CD4-positive, alpha-beta T cell (primary cell): ENCODE data around the gene SLC25A20. TPM values are rescaled to one million over a fixed set of nuclear protein-coding genes. Genes with fewer than 3 reads are reported as not detected.

Experiments used
- ATAC-seq: fragments of 200-7000 bp; cut with Tn5 transposase; one replicate; pipeline ENCODE4 v1.10.0; 2022; ENCODE audit warnings: mild to moderate bottlenecking; ENCODE audit not compliant: poor library complexity
- CTCF ChIA-PET: fragments of 350-600 bp; sonication (Branson Sonifier 250); formaldehyde crosslinking; loops from one replicate; lab custom pipeline; 2021; ENCODE audit warnings: antibody characterized with exemption, inconsistent platforms; lab: Charles Lee
- POLR2A ChIA-PET: fragments of 350-600 bp; sonication (Branson Sonifier 250); formaldehyde crosslinking; loops from one replicate; lab custom pipeline; 2021; ENCODE audit warnings: antibody characterized with exemption, inconsistent platforms; lab: Charles Lee
- DNase-seq, 14 experiments: peaks; one replicate each; pipeline ENCODE4 v3.0.0-alpha.2; 2013 to 2020; ENCODE audit warnings: mixed read lengths in 2 of 14
- H3K27ac ChIP-seq, 2 donors: one replicate each; pipeline versions ENCODE4 v1.5.1 to v1.7.0; 2013; ENCODE audit warnings: low read length in 2 of 2, low read depth in 1 of 2, mild to moderate bottlenecking in 1 of 2
- H3K27me3 ChIP-seq, 2 experiments: 1 replicate in 1 of 2; 2 replicates in 1 of 2; pipeline versions ENCODE4 v1.6.1 to v1.7.0; 2013; ENCODE audit warnings: low read length in 2 of 2, control low read depth in 1 of 2, mild to moderate bottlenecking in 1 of 2, moderate library complexity in 1 of 2; ENCODE audit not compliant: insufficient read depth in 2 of 2, control insufficient read depth in 1 of 2
- H3K36me3 ChIP-seq: one replicate; pipeline ENCODE4 v1.6.1; 2013; ENCODE audit warnings: low read length, control low read depth; ENCODE audit not compliant: insufficient read depth
- H3K4me1 ChIP-seq: one replicate; pipeline ENCODE4 v1.6.1; 2013; ENCODE audit warnings: low read length, control low read depth; ENCODE audit not compliant: insufficient read depth
- H3K4me3 ChIP-seq: one replicate; pipeline ENCODE4 v1.5.1; 2013; ENCODE audit warnings: mild to moderate bottlenecking, low read length, moderate library complexity
- H3K9me3 ChIP-seq, 2 experiments: 1 replicate in 1 of 2; 2 replicates in 1 of 2; pipeline versions ENCODE4 v1.6.1 to v1.7.0; 2013; ENCODE audit warnings: low read length in 2 of 2, mild to moderate bottlenecking in 2 of 2, control low read depth in 1 of 2, moderate library complexity in 1 of 2; ENCODE audit not compliant: control insufficient read depth in 1 of 2, insufficient read depth in 1 of 2
- H3K27ac Mint-ChIP-seq: one replicate; pipeline ENCODE4 v1.8.0; 2020; ENCODE audit warnings: mixed read lengths
- H3K27me3 Mint-ChIP-seq: one replicate; pipeline ENCODE4 v1.8.0; 2021; ENCODE audit warnings: mixed read lengths
- H3K36me3 Mint-ChIP-seq: one replicate; pipeline ENCODE4 v1.8.0; 2021; ENCODE audit warnings: low read depth, mixed read lengths
- H3K4me1 Mint-ChIP-seq: one replicate; pipeline ENCODE4 v1.8.0; 2021; ENCODE audit warnings: low read depth, mixed read lengths
- H3K4me3 Mint-ChIP-seq: one replicate; pipeline ENCODE4 v1.8.0; 2020; ENCODE audit warnings: mild to moderate bottlenecking, mixed read lengths
- H3K9me3 Mint-ChIP-seq: one replicate; pipeline ENCODE4 v1.8.0; 2020; ENCODE audit warnings: mixed read lengths
- intact Hi-C, 2 experiments: fragments of 100-400 bp; cut with DNase I in 1 of 2; cut with micrococcal nuclease in 1 of 2; formaldehyde crosslinking; loops; one replicate each; pipeline versions ENCODE4 v1.15.1 to v1.9.0; 2023 to 2025; cut with DNase I, micrococcal nuclease
- total RNA-seq, 174 experiments: library from RNA in 2 of 174; stranded (reverse) in 2 of 174; gene quantifications; one replicate each; pipeline ENCODE4 v1.2.3 and lab custom pipeline; 2021 to 2026
- TF ChIP-seq, protein P1 (sequence below): fragments of 200-600 bp; IDR thresholded peaks from one replicate; pipeline ENCODE4 v1.8.0; 2022; ENCODE audit warnings: antibody characterized with exemption, mild to moderate bottlenecking

The SLC25A20 gene
- total RNA-seq, 2 experiments from 2014 or later = 0.41 to 0.78 TPM

DNA sequence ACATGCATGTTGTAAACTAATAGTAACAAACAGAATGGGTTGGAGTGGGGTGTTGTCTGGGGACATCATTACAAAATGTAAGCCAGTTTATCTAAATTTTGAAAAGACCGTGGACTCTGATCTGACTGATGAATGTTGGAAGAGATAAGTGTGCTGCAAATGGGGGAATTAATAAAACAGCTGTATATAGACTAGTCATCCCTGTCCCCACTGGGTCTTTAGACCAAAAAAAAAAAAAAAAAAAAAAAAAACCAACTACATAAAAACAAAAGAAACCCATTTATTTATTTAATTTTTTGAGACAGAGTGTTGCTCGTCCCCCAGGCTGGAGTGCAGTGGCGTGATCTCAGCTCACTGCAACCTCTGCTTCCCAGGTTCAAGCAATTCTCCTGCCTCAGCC is 40.0 kb upstream of the SLC25A20 start:
- Histone ChIP-seq H3K36me3 (peaks cover 32% of the 10 kb centered on the region), H3K4me3 (no peak overlapping the region), H3K27ac (no peak overlapping the region), H3K9me3 (no peaks in the 10 kb centered on the region), H3K4me1 (no peaks in the 10 kb centered on the region), H3K27me3 (no peaks in the 10 kb centered on the region)
- ChIA-PET CTCF (interaction anchor here (1.1 kb wide), 1 partner anchor 9 kb away, joined by 5 read pairs; no protein-coding TSS in a partner anchor), POLR2A (interaction anchor here (0.6 kb wide), 1 partner anchor 541 kb away, joined by 3 read pairs; no protein-coding TSS in a partner anchor)
- no peak for DNase-seq
- H3K9me3 Mint-ChIP-seq = no peaks in the 10 kb centered on the region
- intact Hi-C loops = no loop called here
- ATAC-seq = no peak
- H3K4me3 Mint-ChIP-seq = no peak overlapping the region
- H3K27me3 Mint-ChIP-seq = no peaks in the 10 kb centered on the region
- peaks cover 42% of the 10 kb centered on the region for H3K4me1 Mint-ChIP-seq
- peaks cover 53% of the 10 kb centered on the region for H3K36me3 Mint-ChIP-seq
- TF ChIP-seq, protein P1, sequence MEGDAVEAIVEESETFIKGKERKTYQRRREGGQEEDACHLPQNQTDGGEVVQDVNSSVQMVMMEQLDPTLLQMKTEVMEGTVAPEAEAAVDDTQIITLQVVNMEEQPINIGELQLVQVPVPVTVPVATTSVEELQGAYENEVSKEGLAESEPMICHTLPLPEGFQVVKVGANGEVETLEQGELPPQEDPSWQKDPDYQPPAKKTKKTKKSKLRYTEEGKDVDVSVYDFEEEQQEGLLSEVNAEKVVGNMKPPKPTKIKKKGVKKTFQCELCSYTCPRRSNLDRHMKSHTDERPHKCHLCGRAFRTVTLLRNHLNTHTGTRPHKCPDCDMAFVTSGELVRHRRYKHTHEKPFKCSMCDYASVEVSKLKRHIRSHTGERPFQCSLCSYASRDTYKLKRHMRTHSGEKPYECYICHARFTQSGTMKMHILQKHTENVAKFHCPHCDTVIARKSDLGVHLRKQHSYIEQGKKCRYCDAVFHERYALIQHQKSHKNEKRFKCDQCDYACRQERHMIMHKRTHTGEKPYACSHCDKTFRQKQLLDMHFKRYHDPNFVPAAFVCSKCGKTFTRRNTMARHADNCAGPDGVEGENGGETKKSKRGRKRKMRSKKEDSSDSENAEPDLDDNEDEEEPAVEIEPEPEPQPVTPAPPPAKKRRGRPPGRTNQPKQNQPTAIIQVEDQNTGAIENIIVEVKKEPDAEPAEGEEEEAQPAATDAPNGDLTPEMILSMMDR = no peak
- H3K27ac Mint-ChIP-seq = no peak overlapping the region

DNA sequence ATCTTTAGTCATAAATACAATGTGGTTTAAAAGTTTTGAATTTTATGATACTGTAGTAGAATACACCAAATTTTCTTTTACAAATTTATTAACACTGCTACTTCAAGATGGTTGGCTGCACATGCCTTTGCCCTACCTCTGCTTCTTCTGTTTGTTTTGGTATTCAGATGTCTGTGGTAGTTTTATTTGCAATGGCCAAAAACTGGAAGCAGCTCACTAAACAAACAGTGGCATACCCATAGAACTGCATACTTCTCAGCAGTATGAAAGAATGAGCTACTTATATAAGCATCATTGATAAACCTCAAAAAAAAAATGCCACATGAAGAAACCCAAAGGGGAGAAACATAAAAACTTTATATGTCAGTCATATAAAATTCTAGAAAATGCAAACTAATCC is 39.5 kb upstream of the SLC25A20 start:
- ChIA-PET POLR2A (no interaction called here), CTCF (interaction anchor here (1.1 kb wide), 1 partner anchor 9 kb away, joined by 5 read pairs; no protein-coding TSS in a partner anchor)
- DNase-seq (no peak), ATAC-seq (no peak)
- Mint-ChIP-seq H3K36me3 (peaks cover 54% of the 10 kb centered on the region), H3K4me3 (no peak overlapping the region), H3K27me3 (no peaks in the 10 kb centered on the region), H3K4me1 (peaks cover 40% of the 10 kb centered on the region), H3K9me3 (no peaks in the 10 kb centered on the region), H3K27ac (no peak overlapping the region)
- H3K27ac ChIP-seq = no peak overlapping the region
- H3K9me3 ChIP-seq = no peaks in the 10 kb centered on the region
- H3K36me3 ChIP-seq = peaks cover 33% of the 10 kb centered on the region
- H3K4me3 ChIP-seq = no peak overlapping the region
- H3K27me3 ChIP-seq = no peaks in the 10 kb centered on the region
- intact Hi-C loops = no loop called here
- H3K4me1 ChIP-seq = no peaks in the 10 kb centered on the region
- TF ChIP-seq, protein P1 = no peak

DNA sequence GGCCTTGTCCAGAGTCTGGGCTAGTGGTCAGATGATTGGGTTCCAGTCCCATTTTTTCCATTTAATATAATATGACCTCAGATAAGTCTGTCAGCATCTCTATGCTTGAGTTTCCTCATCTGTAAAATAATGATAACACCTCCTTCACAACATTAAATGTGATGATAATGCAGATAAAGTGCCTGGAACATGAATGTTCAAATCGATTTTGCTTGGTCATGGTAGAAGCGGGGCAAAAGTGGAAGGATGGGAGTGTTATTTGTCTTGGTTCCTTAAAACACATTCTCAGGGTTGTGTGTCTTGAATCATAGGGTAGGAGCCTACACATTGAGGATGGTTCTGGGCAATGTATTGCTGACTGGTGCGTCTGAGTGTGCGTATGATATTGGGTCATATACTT is 36.8 kb upstream of the SLC25A20 start:
- Histone ChIP-seq H3K36me3 (peaks cover 44% of the 10 kb centered on the region), H3K4me1 (peaks cover 14% of the 10 kb centered on the region), H3K27ac (no peak overlapping the region), H3K27me3 (no peaks in the 10 kb centered on the region), H3K9me3 (no peaks in the 10 kb centered on the region), H3K4me3 (no peak overlapping the region)
- no peak overlapping the region for H3K4me3 Mint-ChIP-seq
- H3K4me1 Mint-ChIP-seq = peaks cover 51% of the 10 kb centered on the region
- H3K27ac Mint-ChIP-seq = no peak overlapping the region
- no peak for ATAC-seq
- no peak for DNase-seq
- H3K36me3 Mint-ChIP-seq = peaks cover 62% of the 10 kb centered on the region
- intact Hi-C loops = no loop called here
- no peaks in the 10 kb centered on the region for H3K9me3 Mint-ChIP-seq
- no peaks in the 10 kb centered on the region for H3K27me3 Mint-ChIP-seq
- ChIA-PET POLR2A (no interaction called here), CTCF (interaction anchor here (1.5 kb wide), 1 partner anchor 52 kb away, joined by 4 read pairs; no protein-coding TSS in a partner anchor)
- TF ChIP-seq, protein P1 = no peak
